GM19099 (cell line): ENCODE measurements around the gene PTPRC.

Experiments
- POLR2A ChIP-seq: IDR thresholded peaks from 3 replicates; pipeline ENCODE4 v1.6.1; 2011; ENCODE audit warnings: low read depth; ENCODE audit not compliant: insufficient read length; ENCODE audit errors: extremely low read depth

PTPRC gene

DNA sequence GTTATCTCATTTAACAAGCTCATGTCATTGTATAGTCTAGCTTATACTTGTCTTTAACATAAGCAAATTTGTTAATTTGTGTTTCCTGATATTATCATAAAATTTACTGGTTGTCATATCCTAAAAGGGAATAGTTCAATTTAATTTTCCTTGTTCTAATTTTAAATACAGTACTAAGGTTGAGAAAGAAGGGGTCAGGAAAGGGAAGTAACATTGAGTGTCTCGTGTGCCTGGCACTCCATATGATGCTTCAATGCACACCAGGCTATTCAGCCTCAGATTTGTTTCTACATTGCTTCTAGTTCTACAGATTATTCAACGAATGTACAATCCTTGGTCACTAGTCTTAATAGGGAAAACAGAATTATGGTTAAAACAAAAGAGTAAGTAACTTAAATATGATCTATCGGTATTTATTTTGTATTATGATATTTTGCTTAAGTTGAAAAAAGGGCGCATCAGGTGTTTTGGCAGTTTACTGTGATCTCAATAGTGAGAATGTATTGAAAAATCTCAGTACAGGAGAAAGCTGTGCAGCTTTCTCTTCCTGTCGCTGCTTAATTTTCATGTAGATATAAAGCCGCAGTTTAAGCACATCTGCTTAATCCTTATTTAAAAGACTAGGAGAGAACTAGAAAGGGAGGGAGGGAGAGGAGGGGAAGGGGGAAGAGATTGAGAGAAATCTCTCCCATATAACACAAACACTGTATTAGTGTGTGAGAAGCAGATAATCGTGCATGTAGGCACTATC lies 13.0 kb downstream of the PTPRC start:
- TF ChIP-seq POLR2A: no peak

DNA sequence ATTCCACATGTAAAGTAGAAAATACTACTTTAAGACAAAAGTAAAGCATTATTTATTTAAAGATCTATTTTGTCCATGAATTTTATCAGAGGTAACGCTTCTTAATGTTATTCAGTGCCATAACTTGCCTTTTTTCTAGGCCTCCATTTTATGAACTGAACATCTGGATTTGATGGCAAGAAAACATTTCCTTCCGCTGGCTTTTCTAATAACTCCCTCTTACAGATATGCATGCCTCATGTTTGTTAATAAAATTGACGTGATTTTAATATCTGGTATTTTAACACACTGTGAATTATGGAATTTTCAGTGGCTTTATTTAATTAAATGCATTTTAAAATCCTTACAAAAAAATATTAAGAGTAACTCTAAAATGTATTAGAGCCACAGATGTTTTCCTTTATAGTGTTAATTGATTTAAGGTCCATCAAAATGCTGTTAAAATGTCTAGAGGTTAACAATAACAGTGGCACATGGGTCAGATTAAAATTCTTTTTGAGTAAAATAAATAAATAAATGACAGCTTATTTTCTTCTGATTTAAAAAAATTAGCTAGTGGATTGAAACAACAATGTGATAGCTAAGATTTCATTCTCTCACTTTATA lies 15.1 kb downstream of the PTPRC start:
- TF ChIP-seq POLR2A: no peak

DNA sequence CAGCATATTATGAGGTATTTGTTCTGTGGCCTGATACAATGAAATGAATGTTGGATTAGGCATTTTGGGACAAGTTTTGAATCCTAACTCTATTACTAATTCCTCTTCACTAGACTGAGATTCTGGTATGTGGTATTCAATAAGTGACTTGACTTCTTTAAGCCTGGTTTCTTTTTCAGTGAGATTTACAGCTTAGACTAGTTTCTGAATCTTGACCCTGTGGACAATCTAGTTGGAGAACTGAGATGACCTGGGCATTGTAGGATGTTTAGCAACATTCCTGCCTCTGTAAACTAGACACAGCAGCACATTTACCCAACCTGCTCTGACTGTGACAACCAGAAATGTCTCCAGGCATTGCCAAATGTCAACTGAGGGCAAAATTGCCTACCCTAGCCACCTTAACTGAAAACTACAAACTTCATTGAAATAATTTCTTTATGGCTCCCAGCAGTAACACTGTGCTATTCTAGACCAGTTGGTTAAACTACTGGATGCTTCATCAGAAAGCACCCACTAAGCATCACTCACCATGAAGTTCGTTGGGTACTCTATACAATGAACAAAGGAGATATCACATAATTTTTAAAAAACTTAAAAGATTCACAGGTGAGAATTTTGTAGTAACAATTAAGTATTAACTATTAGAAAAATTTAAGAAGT lies 16.8 kb downstream of the PTPRC start:
- TF ChIP-seq POLR2A: no peak

DNA sequence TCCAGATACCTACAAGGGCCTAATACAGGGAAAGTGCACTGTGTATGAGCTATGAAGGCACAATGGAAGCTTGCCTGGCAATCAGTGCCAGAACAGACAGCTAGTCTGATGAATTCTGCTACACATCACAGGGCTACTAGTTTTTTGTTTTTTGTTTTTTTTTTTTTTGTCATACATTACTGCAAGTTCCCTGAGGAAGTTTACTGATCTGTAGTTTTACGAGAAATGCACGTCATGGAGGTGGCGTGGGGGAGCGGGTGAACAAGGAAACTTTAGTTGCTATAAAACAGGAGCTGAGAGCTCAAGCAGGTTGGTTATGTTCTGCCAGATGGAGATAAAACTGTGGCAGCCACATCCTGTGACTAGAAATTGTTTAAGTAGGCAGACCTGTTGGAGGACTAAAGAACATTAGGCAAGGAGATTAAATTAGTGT lies 17.7 kb downstream of the PTPRC start:
- TF ChIP-seq POLR2A: no peak

DNA sequence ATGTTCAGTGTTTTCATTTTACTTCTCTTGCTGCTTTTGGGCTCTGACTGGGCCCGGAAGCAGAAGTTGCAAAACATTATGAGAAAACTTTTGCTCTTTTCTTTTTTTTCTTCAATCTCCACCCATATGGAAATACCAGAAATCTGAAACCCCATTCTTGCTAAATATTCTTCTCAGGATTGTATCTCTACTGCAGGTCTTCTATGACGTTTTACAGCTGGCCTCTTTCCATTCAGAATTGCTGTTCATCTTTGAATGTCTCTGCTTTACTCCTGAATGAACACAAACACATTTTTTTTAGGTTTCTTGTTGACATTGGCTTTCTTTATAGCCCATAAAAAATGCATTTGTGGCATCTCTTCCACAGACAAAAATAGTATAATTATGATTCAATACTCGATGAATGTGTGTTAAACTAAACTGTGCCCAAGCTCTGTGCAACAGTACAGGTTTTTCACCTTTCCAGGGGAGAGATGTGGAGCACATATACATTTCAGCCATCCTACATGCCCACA lies 18.8 kb downstream of the PTPRC start:
- no peak for TF ChIP-seq POLR2A

DNA sequence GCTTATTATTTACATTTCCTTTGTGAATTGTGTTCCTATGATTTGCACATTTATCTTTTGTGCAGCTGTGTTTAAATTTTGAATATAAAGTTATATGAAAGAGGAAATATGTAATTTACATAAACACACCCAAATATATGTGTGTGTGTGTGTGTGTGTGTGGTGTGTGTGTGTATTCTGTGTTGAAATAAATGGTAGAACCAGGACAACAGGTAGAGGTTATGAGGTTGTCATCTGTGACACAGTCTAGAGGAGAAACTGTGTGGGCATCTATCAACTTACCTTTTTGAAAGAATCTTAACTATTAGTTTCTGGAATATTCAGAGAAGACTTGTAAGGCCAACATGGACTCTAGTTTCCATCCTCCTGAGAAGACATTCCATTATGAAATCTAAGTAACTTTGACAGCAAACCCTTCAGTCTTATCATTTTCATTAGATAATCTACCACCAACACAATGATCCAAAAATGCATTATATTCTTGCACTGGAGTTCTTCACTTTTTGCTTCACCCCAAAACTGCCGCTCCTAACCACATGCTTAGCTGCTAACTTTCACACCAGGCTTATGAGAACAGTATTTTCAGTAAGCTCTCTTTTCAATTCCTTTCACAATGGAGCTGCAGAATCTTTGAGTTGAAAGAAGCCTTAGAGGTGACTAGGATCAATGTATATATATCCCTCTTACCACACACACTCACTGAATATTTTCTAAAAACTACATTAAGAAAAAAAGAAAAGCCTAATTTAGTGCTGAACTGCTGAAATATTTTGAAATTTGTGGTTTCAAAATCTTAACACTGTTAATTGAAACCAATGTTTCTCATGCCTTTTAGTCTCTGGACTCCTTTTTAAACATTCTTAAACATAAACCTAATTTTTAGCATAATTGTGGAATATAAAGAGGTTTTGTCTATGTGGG lies 21.8 kb downstream of the PTPRC start:
- TF ChIP-seq POLR2A: no peak

DNA sequence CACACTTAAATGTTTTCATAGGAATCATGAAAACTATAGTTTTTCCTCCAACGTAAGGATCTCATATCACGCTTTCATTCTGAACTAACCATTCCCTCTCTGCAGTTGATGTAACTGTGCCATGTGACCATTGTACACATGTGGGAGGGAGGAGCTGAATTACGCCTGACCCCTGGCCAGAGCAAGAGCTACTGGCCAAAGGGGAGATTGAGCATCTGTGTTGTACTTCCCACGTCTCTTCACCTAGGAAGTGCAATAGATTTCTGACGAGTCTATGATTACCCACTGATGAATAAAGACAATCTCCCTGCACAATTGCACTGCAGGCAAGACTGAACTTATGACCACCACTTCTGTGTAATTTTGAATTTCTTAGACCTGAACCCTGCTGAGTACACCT lies 24.0 kb downstream of the PTPRC start:
- no peak for TF ChIP-seq POLR2A

DNA sequence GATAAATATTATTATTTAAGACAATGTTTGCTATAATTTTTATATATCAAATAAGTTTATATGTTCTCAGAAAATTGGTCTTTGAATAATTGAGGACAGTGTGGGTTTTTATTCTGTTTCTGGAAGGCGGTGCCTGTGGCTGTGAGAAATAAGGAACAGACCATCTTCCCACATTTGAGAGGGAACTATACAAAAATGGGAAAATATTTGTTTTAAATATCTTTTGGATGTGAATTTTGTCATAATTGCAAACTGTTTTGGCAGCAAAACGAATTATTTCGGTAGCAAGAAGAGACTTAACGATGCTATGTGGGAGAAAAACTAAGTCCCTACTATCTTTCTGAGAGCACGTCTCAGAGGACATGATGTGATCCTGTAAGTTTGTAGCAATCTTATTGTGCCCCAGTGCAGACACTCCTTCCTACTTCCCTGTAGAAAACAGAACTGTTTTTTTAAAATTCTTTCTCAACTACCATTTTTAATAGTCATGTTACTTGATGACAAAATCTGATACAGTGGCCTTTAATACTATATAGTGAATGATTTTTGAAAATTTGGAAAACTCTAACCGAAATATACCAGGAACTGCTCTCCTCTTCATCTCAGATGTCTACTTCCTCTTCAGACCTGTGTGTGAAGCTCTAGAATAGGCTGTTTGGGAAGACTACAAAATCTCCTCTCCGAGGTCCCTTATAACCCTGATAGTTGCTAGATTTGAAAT lies 25.4 kb downstream of the PTPRC start:
- no peak for TF ChIP-seq POLR2A

DNA sequence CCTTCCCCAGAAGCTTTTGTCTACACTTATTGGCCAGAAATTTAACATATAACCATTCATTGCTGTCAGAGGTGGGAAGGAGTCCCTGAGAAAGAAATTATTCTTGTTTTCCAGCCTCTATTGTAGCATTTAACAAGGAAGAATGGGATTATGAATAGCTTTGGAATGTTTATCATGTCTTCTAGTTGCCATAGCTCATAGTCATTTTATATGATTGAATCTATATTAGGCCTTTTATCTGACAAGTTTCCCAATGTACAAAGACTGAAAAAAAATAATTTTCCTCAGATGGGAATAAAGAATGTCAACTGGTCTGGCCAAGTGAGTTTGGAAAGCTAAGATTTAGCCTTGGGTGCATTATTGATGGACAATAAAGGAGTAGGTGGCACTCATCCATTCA lies 28.3 kb downstream of the PTPRC start:
- TF ChIP-seq POLR2A: no peak

DNA sequence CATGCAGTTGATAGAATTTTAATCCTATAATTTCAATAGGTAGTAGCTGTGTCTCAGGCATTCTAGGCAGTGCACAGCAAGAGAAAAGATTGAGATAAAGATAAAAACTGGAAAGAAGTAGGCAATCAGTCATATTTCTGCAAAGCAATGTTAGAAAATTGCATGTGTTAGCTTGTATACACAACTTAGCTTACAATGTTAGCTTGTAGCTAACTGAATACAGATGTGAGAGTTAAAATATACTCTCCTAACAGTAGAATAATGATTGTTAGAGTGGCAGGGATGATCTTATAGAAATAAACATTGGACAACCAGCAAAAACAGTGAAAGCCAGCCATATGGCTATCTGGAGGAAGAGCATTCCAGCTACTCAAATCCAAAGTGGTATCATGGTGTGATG lies 29.0 kb downstream of the PTPRC start:
- TF ChIP-seq POLR2A: no peak

DNA sequence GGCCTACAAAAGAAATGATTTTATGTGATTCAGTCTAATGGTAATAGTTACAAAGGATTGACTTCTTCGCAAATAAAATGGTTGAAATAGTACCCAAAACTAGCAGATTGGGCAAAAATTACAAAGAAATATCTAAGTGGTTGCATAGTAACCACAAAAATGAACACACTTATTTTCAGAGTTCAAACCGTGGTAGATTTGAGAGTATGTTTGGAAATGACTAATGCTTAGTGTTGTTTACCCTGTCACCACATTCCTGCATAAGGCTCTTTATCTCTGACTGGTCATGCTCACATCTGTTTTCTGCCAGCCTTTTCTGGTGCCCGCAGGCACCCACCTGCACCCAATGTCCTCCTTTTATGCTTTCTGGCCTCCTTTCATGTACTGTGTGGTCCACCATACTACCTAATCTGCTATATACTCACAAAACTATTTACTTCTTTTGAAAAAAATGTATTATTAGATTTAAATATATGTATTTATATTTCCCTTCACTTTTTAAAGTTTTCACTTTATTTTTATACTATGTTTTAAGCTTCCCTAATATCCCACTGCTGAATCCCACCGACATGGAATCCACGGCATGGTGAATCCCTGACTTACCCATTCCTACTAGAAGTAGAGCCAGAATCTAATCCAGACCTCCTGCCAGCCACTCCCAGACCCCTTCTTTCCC lies 30.3 kb downstream of the PTPRC start:
- TF ChIP-seq POLR2A: no peak

DNA sequence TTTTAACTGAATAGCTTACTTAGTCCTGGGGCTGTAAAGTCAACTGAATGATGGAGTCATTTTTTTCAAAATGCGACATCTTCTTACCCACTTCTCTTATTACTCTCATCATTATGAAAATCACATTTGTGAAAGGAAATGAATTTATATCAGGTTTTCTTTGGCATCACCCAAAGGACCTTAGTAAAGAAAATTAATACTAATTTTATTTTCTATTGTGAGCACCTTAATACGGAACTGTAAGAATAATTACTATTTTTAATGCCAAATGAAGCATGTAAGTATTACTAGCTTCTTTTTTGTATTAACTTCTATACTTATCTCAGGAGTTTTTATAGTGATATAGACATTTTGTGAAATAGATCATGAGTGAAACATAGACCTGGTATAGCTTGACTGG lies 30.9 kb downstream of the PTPRC start:
- no peak for TF ChIP-seq POLR2A

DNA sequence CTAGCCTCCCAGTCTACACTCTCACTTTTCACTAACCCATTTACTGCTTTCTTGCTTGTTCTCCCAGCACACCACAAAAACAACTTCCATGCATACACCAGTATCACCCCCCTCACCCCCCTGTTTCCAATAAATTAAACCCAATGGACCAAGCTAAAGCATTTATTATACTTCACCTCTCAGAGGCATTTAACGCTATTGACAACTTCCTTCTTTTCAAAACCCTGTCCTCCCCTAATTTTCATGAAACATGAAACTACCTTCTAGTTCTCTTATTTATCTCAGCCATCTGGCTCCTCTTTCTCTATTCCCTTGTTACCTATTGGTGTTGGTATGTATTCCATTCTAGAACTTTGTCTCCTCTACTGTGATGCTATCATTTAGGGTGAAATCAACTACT lies 32.3 kb downstream of the PTPRC start:
- no peak for TF ChIP-seq POLR2A

DNA sequence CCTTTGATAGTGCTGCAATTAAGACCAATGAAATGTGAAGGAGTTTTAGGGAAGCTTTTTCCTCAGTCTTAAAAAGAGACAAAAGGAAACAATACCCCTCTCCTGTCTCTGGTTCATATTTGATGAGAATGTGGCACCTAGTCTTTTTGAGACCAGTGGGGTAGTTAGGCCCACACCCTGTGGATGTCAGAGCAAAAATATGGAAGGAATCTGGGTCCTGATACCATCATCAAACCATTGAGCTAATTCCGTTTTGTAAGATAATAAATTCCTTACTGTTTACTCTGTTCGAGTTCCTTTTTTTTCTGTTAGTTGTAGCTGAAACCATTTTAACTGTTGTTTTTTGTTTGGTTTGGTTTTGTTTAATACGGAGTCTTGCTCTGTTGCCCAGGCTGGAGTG lies 33.3 kb downstream of the PTPRC start:
- TF ChIP-seq POLR2A: no peak
